Left lobe of liver (tissue), 2 donors: ENCODE measurements around the gene TMEM225B. TPM values are rescaled to one million over a fixed set of nuclear protein-coding genes. Genes with fewer than 3 reads are reported as not detected.
"Not testable (repeated sequence)": the region's sequence is repeated elsewhere in the genome, so short reads cannot be mapped to it uniquely, and the experiment has no call there.

Source experiments
- ATAC-seq: fragments of 200-7000 bp; cut with Tn5 transposase; one replicate; pipeline ENCODE4 v1.9.1; 2020; ENCODE audit warnings: mild to moderate bottlenecking, moderate library complexity
- DNase-seq: peaks from one replicate; pipeline ENCODE4 v3.0.0-alpha.2; 2020; ENCODE audit warnings: low spot score
- total RNA-seq: library from RNA; stranded (reverse); gene quantifications from one replicate; pipeline ENCODE4 v1.2.1, GENCODE V29; 2021
- donor health status: DM: no; HTN: no; CAD: no; lungs with moderate emphysema.
- donor health status: DM: no; HTN: yes; CAD: no.

TMEM225B gene
- total RNA-seq, 1 donor from 2014 or later: 0.18 TPM

- not testable (repeated sequence) for DNase-seq
- ATAC-seq: peak; percentile 7
Measured at GRCh38 chr7:99653269-99653668, 55.2 kb downstream of the TMEM225B start.

DNA sequence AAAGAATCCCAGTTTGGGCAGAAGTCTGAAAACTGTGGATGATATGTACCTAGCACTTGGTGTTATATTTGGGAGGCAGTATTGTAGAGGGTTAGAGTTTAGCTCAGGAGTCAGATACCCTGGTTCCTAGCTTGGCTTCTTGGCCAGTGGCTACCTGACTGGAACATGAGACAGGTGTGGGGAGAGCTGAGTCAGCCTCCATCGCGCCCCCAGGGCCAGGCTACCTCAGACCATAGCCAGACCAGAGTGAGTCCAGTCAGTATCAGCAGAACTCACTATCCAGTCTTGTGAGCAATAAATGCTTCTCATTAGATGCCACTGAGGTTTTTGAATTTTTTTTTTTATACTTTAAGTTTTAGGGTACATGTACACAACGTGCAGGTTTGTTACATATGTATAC is 55.7 kb downstream of the TMEM225B start:
- DNase-seq: no peak
- ATAC-seq: peak; percentile 60

DNA sequence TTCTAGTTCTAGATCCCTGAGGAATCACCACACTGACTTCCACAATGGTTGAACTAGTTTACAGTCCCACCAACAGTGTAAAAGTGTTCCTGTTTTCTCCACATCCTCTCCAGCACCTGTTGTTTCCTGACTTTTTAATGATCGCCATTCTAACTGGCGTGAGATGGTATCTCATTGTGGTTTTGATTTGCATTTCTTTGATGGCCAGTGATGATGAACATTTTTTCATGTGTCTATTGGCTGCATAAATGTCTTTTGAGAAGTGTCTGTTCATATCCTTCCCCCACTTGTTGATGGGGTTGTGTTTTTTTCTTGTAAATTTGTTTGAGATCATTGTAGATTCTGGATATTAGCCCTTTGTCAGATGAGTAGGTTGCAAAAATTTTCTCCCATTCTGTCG is 56.6 kb downstream of the TMEM225B start:
- ATAC-seq, DNase-seq: not testable (repeated sequence)

- ATAC-seq, DNase-seq: not testable (repeated sequence)
Measured at GRCh38 chr7:99657879-99658278, 59.8 kb downstream of the TMEM225B start.

Other genes with a start within 250 kb of the TMEM225B start
- gene ARPC1B, start 223.5 kb upstream of the TMEM225B start, total RNA-seq: 37.4 TPM
- 32.7 TPM for gene PDAP1, start 189.7 kb upstream of the TMEM225B start, total RNA-seq
- gene BUD31, start 189.3 kb upstream of the TMEM225B start, total RNA-seq: 25.8 TPM
- gene PTCD1, start 159.5 kb upstream of the TMEM225B start, total RNA-seq: 2.3 TPM
- gene CPSF4, start 159.3 kb upstream of the TMEM225B start, total RNA-seq: 14.4 TPM
- gene ATP5MF, start 132.1 kb upstream of the TMEM225B start, total RNA-seq: 130 TPM
- 5.2 TPM for gene ZNF789, start 125.4 kb upstream of the TMEM225B start, total RNA-seq
- 8.6 TPM for gene ZNF394, start 98.0 kb upstream of the TMEM225B start, total RNA-seq
- 3.0 TPM for gene ZKSCAN5, start 93.6 kb upstream of the TMEM225B start, total RNA-seq
- gene FAM200A, start 46.2 kb upstream of the TMEM225B start, total RNA-seq: 2.2 TPM
- 24.0 TPM for gene ZNF655, start 39.6 kb upstream of the TMEM225B start, total RNA-seq
- 5.5 TPM for gene ZSCAN25, start 18.7 kb downstream of the TMEM225B start, total RNA-seq
- gene CYP3A5, start 81.7 kb downstream of the TMEM225B start, total RNA-seq: 564 TPM
- gene CYP3A7, start 136.9 kb downstream of the TMEM225B start, total RNA-seq: 17.5 TPM
- 1,005 TPM for gene CYP3A4, start 185.9 kb downstream of the TMEM225B start, total RNA-seq
- gene CYP3A43, start 229.7 kb downstream of the TMEM225B start, total RNA-seq: 27.3 TPM